SKM-1 treated with dmso at 0.1 percent for 144 hours (cell line): Measurements from ENCODE around the gene SDK2.

Experiments used
- DNase-seq: peaks from one replicate; lab custom pipeline; 2025; ENCODE audit not compliant: unreplicated experiment; lab: John Stamatoyannopoulos, UW

The SDK2 gene

DNA sequence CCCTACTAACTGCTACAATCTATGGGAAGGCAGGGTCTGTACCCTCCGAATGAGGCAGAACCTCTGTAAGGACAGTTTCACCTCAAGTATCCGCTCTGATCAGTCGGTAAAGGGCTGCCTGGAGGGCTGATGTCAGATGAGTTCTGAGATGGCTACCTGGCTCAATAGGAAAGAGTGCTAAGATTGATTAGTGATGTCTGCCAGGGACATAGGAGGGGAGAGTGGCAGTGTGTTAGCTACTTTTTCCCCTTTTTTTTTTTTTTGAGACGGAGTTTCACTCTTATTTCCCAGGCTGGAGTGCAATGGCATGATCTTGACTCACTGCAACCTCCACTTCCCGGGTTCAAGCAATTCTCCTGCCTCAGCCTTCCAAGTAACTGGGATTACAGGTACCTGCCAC, 293.4 kb downstream of the SDK2 start:
- no peak for DNase-seq

- no peak for DNase-seq
Measured at GRCh38 chr17:73349647-73350046, 294.6 kb downstream of the SDK2 start.

GRCh38 chr17:73349138-73349537, 295.1 kb downstream of the SDK2 start:
- no peak for DNase-seq

DNA sequence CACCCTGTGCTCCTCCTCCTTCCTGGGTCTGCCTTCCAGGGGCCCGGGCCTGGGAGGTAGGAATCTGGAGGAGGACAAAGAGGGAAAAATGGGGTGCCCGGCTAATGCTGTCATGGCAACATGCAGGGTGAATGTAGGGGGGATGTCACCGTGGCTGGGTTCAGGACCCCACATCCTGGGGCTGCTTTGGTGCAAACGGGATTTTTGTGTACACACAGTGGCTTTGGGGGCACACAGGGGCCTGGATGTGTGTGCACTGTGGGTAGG, 295.5 kb downstream of the SDK2 start:
- no peak for DNase-seq

DNA sequence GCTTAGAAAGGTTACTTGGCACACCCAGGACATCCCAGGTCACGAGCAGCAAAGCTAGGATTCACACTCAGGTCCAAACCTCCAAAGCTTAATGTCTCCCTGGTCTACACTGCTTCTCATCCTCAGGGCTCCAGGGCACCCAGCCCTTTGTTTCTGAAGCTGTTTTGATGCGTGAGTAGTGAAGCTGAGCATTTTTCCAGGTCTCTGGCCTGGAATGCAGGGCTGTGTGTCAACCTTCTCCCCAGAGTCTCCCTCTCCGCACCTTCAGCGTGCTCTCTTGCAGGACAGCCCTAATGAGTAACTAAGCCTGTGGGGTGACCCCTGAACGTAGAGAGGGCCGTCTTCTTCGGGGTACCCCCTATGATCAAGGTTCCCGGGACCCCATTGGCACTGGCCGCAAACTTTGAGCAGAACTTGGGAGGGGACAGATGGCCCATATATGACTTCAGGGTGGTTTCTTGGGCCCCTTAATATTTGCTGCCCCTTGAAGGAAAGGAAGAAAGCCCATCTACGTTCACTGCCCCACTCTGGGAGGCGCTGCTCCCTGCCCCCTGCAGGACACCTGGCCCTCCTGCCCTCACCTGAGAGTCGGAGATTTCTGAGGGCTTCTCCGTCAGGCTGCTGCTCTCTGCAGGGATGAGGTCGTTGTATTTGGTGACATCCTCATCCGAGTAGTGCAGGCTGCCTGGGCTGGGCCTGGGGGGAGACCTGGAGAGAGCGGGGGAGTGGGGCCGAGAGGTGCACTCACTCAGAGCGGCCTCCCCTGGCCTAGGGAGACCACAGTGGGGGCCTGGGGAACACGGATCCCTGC, 296.0 kb downstream of the SDK2 start:
- DNase-seq = no peak

DNA sequence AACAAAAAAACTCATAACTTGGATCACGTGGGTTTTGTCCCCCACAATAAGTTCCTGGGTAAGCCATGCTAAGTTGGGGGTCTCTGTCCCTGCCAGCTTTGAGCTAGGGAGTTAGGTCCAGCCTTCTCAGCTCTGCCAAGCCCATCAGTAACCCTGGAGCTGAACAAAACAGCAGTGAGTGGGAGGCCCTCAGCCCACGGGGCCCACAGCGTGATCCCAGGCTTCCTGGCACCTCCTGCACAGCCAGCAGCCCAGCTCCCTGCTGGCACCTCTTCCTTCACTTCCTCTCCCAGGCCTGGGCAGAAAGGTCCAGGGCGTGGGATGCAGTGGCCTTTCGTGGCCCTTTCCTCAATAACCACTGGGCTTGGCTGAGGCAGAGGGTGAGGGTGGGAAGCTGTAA, 296.9 kb downstream of the SDK2 start:
- no peak for DNase-seq

DNA sequence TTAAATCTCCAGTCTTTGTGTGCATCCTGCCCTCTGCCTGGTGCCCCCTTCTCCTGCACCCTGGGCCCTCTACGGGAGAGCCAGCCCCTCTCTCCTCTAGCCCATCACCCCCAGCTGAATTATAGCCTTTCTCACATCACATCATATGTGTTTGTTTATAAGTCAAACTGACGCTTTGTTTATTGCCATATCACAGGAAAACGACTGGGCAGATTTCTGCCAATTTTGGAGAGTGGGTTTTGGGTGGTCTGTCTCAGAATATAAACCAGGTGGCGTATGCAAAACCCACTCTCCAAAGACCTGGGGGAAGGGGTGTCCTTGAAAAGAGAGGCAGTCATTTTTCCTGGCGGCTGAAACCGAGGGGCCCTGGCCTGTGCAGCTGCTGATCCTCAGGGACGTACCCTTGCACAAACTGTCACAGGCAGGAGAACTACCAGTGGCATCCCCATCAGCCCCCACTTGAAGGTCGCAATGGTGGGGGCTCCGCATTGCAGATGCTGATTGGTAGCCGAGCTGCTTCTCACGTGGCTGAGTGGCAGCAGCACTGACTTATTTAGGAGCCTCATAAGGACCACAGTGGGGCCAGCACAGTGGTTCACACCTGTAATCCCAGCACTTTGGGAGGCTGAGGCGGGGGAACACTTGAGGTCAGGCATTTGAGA, 297.6 kb downstream of the SDK2 start:
- DNase-seq = no peak

GRCh38 chr17:73343739-73344454, 300.3 kb downstream of the SDK2 start:
- DNase-seq = no peak

GRCh38 chr17:73343168-73343634, 301.0 kb downstream of the SDK2 start:
- DNase-seq = no peak

DNA sequence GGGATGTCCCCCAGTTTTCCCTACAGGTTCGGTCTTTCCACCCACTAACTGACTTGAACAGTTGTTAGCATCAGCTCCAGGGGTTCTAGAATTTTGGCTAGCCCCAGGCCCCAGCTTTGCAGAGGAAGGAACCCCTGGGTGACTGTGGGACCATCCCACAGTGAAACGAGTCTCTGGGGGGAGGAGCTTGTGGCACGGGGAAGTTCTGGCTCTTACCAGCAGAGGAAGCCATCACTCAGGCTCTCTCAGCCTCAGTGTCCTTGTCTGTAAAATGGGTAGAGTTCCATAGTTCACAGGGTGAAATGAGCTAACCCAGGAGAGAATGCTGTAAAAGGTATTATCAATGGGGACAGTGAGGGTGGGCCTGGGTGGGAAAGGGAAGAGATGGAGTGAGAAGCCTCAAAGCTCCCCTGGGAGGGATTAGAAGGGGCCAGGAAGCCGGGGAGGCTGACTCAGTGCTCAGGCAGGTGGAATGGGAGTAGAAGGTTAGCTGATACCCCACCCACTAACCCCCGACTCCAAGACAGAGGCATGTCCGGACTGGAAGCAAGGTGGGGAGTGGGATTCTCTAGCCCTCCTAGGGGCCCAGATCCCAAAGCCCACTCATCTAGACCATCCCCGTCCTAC, 301.6 kb downstream of the SDK2 start:
- no peak for DNase-seq

DNA sequence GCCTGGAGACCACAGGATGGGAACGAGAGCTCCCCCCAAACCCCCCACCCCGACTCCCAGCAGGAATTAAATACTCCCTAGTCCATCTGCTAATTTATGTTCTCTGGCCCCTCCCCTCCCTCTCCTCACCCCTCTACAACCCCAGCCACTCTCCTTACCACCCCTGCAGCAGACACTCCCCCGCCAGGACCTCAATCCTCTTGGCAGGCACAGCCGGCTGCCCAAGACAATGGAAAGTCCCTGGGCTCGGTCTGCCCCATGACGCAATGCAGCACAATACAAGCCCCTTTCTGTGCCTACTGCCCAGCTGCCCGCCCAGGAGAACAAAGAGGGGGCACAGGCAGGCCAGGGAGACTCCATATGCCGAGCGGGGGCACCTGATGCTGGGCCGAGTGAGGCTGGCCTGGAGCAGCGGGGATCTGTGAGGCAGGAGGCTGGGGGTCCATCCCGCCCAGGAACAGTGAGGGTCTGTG, 302.2 kb downstream of the SDK2 start:
- DNase-seq = no peak

DNA sequence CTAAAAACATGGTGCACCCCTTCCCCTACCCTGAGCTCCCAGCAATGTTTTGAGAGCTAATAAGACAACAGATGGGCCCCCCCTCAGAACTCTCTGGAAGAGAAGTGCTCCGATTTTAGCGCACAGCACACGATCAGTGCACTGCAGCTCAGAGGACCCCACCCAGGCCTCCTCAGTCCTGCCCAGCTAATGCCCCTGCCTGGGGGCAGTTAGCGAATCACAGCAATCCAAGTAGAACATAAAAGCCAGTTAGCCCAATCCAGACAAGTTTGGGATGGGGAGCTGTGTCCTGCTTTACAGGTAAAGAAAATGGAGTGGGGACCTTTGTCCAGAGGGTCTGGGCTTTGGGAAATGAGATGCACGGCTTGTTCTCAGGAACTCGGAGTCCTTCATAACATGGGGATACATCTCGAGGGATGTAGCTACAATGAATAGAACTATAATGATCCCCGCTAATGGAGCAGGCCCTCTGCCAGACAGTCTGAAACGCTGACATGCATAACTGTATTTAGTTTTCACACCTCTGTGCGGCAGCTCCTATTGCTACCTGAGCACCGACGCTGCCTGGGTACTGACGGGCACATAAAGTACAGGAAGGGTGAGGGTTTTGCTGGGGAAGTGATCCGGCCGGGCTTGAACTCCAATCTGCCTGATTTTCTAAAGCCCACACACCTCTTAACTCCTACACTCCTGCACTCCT, 302.7 kb downstream of the SDK2 start:
- no peak for DNase-seq

- peak; percentile 79 for DNase-seq
Measured at GRCh38 chr17:73340093-73340596, 304.1 kb downstream of the SDK2 start.

DNA sequence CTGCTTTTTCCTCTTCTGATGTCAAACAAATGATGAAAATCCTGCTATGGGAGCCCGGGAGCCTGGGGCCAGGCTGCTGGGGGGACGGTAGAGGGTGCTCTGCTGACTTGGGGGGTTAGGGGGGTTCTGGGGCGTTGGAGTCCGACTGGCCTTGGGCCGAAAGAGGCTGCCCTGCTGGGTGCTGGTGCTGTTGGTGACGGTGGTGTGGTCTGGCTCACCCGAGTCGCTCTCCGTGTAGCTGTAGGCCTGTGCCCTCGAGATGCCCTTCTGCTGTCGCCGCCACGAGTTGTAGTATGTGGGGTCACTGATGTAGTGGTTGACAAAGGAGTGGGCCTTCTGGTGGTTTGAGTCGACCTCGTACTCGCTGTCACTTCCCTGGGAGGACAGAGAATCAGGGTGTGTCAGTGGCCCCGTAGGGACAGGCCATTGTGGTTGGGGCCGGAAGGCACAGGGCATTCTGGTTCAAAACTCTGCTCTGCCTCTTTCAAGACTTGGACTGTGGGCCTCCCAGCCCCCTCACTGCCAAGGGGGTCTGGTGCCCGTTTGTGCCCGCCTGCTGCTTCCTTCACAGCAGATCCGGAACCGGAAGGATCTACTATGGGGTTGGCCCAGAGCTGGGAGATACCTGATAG, 305.6 kb downstream of the SDK2 start:
- DNase-seq = no peak

GRCh38 chr17:73338050-73338521, 306.2 kb downstream of the SDK2 start:
- no peak for DNase-seq

DNA sequence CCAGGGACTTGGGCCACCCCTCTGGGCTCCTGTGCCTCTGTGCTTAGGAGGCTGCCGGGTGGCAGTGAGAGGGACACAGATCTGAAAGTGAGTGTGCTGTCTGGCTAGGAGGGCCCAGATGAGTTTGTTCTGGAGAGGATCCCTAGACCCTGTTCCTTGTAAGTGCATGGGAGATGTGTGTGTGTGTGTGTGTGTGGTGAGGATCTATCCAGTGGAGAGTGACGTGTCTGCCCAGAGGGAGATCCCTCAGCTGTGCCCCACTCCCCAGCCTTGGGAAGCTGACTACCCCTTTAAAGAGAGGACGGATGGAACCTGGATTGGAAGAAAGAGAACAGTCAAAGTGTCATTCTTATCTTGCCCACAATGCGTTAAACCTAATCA, 306.9 kb downstream of the SDK2 start:
- no peak for DNase-seq

DNA sequence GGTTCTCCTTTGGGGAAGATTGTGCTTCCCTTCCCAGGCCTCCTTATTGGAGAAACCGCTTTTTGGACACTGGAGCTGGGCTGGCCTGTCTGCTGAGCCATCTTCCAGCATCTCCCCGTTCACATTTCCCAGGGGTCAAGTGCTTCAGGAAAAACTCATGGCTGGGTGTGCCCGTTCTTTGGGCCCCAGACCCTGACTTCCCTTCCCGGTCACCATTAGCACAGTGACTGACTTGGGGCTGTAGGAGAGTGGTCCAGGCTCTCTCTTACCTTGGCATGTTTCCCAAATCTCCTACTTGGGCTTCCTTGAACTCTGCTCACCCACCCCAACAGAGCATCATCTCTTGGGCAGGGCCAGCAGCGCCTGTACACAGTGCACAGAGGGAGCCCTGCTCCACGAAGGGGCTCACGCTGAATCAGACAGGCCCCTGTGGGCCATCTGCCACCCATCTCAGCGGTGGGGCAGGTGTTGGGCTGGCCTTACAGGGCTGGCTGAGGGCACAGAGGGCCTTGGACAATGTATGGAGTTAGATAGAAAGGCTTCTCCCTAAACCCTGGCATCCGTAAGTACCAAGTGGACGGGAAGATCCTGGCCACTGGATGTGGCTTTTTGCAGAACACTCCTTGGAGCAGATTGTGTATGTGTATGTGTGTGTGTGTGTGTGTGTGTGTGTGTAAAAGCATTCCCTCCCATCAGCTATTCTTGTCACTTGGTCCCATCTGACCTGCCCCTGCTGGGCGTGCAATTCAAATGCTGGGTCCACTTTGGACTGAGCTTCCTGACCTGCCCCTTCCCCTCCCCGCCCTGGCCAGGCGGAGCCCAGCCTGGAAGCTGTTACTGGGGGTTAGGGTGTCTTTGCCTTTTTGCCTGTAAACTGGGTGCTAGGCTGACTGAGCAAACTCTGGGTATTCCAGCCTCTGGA, 307.6 kb downstream of the SDK2 start:
- no peak for DNase-seq

DNA sequence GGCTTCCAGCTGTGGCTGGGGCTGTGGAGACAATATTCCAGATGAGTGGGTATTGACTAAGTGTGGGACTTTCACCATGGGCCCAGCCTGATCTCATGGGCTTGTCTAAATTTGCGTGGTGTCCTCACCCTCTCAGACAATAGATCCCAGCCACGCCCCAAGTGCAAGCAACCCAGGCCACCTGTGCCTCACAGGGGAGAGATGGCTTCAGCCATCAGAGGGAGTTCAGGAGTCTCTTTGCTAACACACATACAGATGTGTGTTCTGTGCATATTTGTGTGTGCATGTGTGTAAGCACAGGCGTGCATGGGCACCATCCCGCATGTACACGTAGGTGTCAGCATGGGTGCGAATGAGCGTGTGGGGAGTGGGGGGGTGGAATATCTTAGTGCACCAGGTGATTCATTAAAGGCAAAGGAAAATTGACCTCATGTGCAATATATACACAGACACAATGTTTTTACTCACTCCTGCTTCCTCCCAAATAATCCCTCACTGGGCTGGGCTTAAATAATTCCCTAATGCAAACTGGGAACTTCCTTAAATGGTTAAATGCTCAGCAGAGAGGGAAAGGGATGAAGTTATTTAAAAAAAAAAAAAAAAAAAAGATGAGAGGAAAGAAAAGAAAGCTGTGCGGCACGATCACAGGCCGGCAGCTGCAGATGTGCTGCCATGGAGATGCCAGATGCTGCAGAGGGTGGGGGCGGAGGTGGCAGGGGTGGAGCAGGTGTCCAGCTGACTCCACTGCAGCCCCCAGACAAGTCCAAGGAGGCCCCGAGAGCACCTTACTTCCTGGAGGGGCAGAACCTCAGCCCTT, 308.4 kb downstream of the SDK2 start:
- DNase-seq = no peak
